Lower leg skin (tissue), 4 donors: ENCODE data around the gene TNFAIP1. TPM values are rescaled to one million over a fixed set of nuclear protein-coding genes. Genes with fewer than 3 reads are reported as not detected.

Source experiments
- DNase-seq, 2 donors: peaks; one replicate each; pipeline ENCODE4 v3.0.0-alpha.2; 2019; ENCODE audit warnings: low spot score in 2 of 2
- H3K4me3 ChIP-seq: fragments of 200-600 bp; sonication (generic); 2 replicates; pipeline ENCODE4 v1.5.1; 2017; ENCODE audit warnings: mild to moderate bottlenecking, low read depth; ENCODE audit not compliant: poor library complexity, severe bottlenecking
- CTCF ChIP-seq, 3 donors: fragments of 450-650 bp; IDR thresholded peaks; one replicate each; pipeline ENCODE4 v1.5.1; 2016; ENCODE audit warnings: antibody characterized with exemption in 3 of 3, mild to moderate bottlenecking in 3 of 3, moderate library complexity in 2 of 3
- POLR2A ChIP-seq, 2 donors: fragments of 450-650 bp; IDR thresholded peaks; one replicate each; pipeline ENCODE4 v1.6.1; 2016 to 2017; ENCODE audit warnings: antibody characterized with exemption in 2 of 2, mild to moderate bottlenecking in 1 of 2, moderate library complexity in 1 of 2
- WGBS, 2 donors: methylation state at CpG; one replicate each; pipeline ENCODE4 v1.1.5; 2018; 5-methylcytosine and 5-hydroxymethylcytosine counted together
- intact Hi-C: fragments of 100-400 bp; cut with DNase I; formaldehyde crosslinking; loops from one replicate; pipeline ENCODE4 v1.15.0; 2023; ENCODE audit warnings: low total_unique reads
- microRNA-seq, 2 donors: library from miRNA; unstranded; fragments of <30 nt; microRNA quantifications; one replicate each; pipeline ENCODE4, GENCODE V29; 2016; ENCODE audit warnings: borderline replicate concordance in 2 of 2, borderline number of aligned reads in 1 of 2
- total RNA-seq, 4 donors: library from RNA; depleted of rRNA; stranded (reverse); fragments of >200 nt; gene quantifications; one replicate each; pipeline ENCODE4 v1.1.0, GENCODE V29; 2016

TNFAIP1 gene
- total RNA-seq, 4 donors from 2014 or later, result 23.6 to 42.6 (median 36.9) TPM

GRCh38 chr17:28391401-28391800 is 55.8 kb downstream of the TNFAIP1 start:
- no peak overlapping the region for H3K4me3 ChIP-seq
- 46 to 50% methylated on average over 2 of the region's 2 CpGs for WGBS, 2 donors
- intact Hi-C loops, result no loop called here
- TF ChIP-seq CTCF (IDR thresholded peaks at IDR 0.05) (no peak), POLR2A (IDR thresholded peaks at IDR 0.05) (no peak)
- DNase-seq, result no peak

DNA sequence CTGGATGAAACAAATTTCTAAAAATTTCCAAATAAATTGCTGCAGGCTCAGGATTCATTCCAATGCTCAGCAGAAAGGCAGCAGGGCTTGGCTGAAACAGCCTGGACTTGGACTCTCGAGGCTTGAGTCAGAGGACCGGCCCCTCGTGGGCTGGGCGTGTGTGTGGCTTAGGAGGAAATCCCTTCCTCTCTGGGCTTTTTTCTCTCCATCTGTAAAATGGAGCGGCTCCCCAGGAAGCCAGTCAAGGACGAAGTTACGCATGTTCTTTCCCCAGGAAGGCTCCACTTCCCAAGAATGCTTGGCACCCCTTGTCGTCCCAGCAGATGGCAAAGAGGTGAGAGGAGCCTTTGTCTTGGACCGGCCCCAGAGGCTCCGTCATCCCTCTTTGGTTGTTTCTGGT is 56.9 kb downstream of the TNFAIP1 start:
- DNase-seq, result no peak
- intact Hi-C loops, result no loop called here
- no peak for TF ChIP-seq POLR2A (IDR thresholded peaks at IDR 0.05)
- TF ChIP-seq CTCF (IDR thresholded peaks at IDR 0.05), result no peak
- 70 to 77% methylated on average over 10 of the region's 10 CpGs for WGBS, 2 donors
- H3K4me3 ChIP-seq, result no peak overlapping the region

DNA sequence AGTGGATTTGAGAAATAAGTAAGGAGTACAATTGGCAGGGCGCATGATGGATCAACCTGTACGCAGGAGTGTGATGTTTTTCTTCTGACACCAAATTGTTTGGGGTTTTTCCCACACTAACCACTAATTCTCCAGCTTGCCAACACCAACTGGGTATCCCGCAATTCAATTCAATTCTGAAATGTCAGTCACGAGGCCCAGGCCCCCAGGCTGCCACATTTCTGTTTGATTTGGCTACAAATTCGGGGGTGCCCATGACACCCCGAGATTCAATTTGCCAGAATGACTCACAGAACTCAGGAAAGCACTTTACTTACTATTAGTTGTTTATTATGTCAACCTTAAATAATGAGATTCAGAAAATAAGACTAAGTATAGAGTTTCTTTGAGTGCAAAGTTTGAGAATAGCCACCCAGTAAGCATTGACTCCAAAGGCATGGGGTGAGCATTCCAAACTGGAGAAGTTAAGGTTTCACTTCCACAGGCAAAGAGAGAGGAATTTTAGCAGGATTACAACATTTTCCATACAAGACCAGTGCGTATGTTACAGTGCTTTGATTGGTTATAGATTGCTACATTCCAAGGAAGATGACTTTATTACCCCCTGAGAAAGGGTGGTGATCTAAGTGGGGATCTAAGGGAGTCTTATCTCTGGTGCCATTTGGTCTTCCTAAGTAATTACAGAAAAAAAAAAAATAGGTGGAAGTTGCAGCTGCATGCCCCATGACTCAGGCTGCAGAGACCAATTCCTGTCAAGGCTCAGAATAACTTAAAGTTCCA is 59.0 kb downstream of the TNFAIP1 start:
- no peak for TF ChIP-seq POLR2A (IDR thresholded peaks at IDR 0.05)
- TF ChIP-seq CTCF (IDR thresholded peaks at IDR 0.05), result no peak
- 68 to 69% methylated on average over 7 of the region's 7 CpGs for WGBS, 2 donors
- intact Hi-C loops, result no loop called here
- no peak overlapping the region for H3K4me3 ChIP-seq
- DNase-seq, result no peak

- no peak for DNase-seq
- no peak overlapping the region for H3K4me3 ChIP-seq
- intact Hi-C loops, result no loop called here
- 40 to 41% methylated on average over 2 of the region's 2 CpGs for WGBS, 2 donors
- TF ChIP-seq CTCF (IDR thresholded peaks at IDR 0.05) (no peak), POLR2A (IDR thresholded peaks at IDR 0.05) (no peak)
Observed at GRCh38 chr17:28395426-28395825, 59.9 kb downstream of the TNFAIP1 start.

DNA sequence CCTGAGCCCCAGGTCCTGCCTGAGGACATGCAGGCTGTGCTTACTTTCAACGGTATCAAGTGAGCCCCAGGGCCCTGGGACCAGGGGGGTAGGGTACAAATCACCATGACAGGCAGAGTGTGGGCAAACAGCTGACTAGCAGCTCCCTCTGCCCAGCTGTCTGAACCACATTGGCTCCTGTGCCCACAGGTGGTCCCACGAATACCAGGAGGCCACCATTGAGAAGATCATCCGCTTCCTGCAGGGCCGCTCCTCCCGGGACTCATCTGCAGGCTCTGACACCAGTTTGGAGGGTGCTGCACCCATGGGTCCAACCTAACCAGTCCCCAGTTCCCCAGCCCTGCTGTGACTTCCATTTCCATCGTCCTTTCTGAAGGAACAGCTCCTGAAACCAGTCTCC is 60.4 kb downstream of the TNFAIP1 start:
- intact Hi-C loops, result no loop called here
- DNase-seq, result no peak
- 76 to 84% methylated on average over 6 of the region's 6 CpGs for WGBS, 2 donors
- no peak overlapping the region for H3K4me3 ChIP-seq
- no peak for TF ChIP-seq CTCF (IDR thresholded peaks at IDR 0.05)
- TF ChIP-seq POLR2A (IDR thresholded peaks at IDR 0.05), result no peak

Small RNA genes within 50 kb of the gene (microRNA-seq; reads per million reads assigned to microRNA genes)
- 0.57 to 1.4 reads per million in 2 donors for gene MIR4723

Other genes with a start within 250 kb of the TNFAIP1 start
- gene TMEM97, start 16.6 kb upstream of the TNFAIP1 start, total RNA-seq, result 10 to 100 TPM in 2 of 4 donors, 1 to 10 TPM in 2; 5.7 to 18.6 (median 10.4) TPM
- gene IFT20, start 289 bp upstream of the TNFAIP1 start, total RNA-seq, result 10 to 100 TPM; 22.6 to 40.8 (median 26.7) TPM
- gene POLDIP2, start 21.8 kb downstream of the TNFAIP1 start, total RNA-seq, result 10 to 100 TPM; 52.1 to 90.2 (median 73.7) TPM
- gene SEBOX, start 29.4 kb downstream of the TNFAIP1 start, total RNA-seq, result not detected
- under 1 TPM in 1 of 4 donors, not detected in 3; 0.10 TPM for gene VTN, start 34.5 kb downstream of the TNFAIP1 start, total RNA-seq
- gene SARM1, start 35.9 kb downstream of the TNFAIP1 start, total RNA-seq, result 10 to 100 TPM in 3 of 4 donors, 1 to 10 TPM in 1; 4.0 to 15.4 (median 12.1) TPM
- gene SLC46A1, start 70.5 kb downstream of the TNFAIP1 start, total RNA-seq, result 10 to 100 TPM in 1 of 4 donors, 1 to 10 TPM in 2, under 1 TPM in 1; 0.89 to 11.5 (median 4.5) TPM
- gene SLC13A2, start 137.9 kb downstream of the TNFAIP1 start, total RNA-seq, result 10 to 100 TPM in 2 of 4 donors, 1 to 10 TPM in 2; 1.2 to 13.2 (median 9.8) TPM
- 10 to 100 TPM; 28.9 to 65.0 (median 45.4) TPM for gene FOXN1, start 170.6 kb downstream of the TNFAIP1 start, total RNA-seq
- 10 to 100 TPM; 41.2 to 41.6 (median 41.4) TPM for gene UNC119, start 216.9 kb downstream of the TNFAIP1 start, total RNA-seq
- 10 to 100 TPM; 57.6 to 84.0 (median 75.1) TPM for gene PIGS, start 235.8 kb downstream of the TNFAIP1 start, total RNA-seq
- 100 to 1,000 TPM; 109 to 186 (median 138) TPM for gene ALDOC, start 241.1 kb downstream of the TNFAIP1 start, total RNA-seq